ENCODE results near the gene VIT. TPM values are rescaled to one million over a fixed set of nuclear protein-coding genes. Genes with fewer than 3 reads are reported as not detected.

VIT gene
- total and polyA plus RNA-seq, 9 donors = 2.9 to 29.7 (median 19.4) TPM

- Histone ChIP-seq H3K27me3 (no peaks in the 10 kb centered on the region), H3K9me3 (no peaks in the 10 kb centered on the region), H3K36me3 (no peaks in the 10 kb centered on the region), H3K27ac (no peak overlapping the region), H3K4me1 (ENCODE audit: insufficient read depth) (no peaks in the 10 kb centered on the region), H3K4me3 (no peak overlapping the region)
- WGBS, 3 donors = 91 to 94% (median 94%) methylated on average over 11 of the region's 11 CpGs
- intact Hi-C loops (cut with DNase I) = no loop called here
- no peak for DNase-seq
- TF ChIP-seq POLR2A (IDR thresholded peaks at IDR 0.05) (no peak), CTCF (IDR thresholded peaks at IDR 0.05) (no peak), EP300 (IDR thresholded peaks at IDR 0.05) (no peak)
Observed at GRCh38 chr2:36800381-36800780, 103.9 kb downstream of the VIT start.

DNA sequence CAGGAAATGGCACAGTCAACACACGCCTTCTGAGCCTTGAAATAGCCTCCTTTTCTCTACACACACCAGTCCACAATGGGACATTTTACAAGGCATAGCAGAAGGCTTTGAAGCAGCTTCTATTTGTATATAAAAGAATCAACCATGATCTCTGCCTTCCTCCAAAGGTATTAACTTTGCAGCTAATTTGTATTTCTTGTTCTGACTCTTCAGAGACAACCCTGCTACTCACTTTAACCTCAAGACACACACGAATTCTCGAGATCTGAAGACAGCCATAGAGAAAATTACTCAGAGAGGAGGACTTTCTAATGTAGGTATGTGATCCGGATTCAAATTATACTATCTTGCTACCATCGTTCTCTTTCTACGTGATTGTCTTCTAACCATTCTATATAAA is 104.6 kb downstream of the VIT start:
- no peaks in the 10 kb centered on the region for H3K9me3 ChIP-seq
- WGBS, 3 donors = 93 to 95% (median 95%) methylated on average over 6 of the region's 6 CpGs
- no peaks in the 10 kb centered on the region for H3K36me3 ChIP-seq
- H3K27me3 ChIP-seq = no peaks in the 10 kb centered on the region
- H3K4me3 ChIP-seq = no peak overlapping the region
- intact Hi-C loops (cut with DNase I) = no loop called here
- no peak for TF ChIP-seq POLR2A (IDR thresholded peaks at IDR 0.05)
- no peak for TF ChIP-seq CTCF (IDR thresholded peaks at IDR 0.05)
- TF ChIP-seq EP300 (IDR thresholded peaks at IDR 0.05) = no peak
- DNase-seq = no peak
- no peaks in the 10 kb centered on the region for H3K4me1 ChIP-seq (ENCODE audit: insufficient read depth)
- H3K27ac ChIP-seq = no peak overlapping the region

DNA sequence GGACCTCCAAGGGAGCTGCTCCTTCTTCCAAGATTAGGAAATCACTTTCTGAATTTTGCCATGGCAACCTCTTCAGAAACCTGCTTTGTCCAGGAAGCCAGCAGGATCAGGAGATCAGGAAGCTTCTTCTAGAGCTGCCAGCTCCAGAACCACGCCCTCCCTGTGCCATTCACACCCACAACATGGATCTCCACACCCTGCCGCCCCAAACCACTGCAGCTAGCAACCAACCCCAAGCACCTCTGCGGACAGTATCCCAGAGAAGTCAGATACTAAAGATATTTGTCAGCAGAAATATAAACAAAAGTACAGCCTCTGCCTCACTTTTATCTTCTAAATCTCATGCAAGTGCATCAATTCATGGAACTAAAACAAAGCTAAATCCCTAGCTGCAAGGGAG is 106.4 kb downstream of the VIT start:
- intact Hi-C loops (cut with DNase I) = no loop called here
- Histone ChIP-seq H3K4me1 (ENCODE audit: insufficient read depth) (no peaks in the 10 kb centered on the region), H3K4me3 (no peak overlapping the region), H3K27ac (no peak overlapping the region), H3K27me3 (no peaks in the 10 kb centered on the region), H3K9me3 (no peaks in the 10 kb centered on the region), H3K36me3 (no peaks in the 10 kb centered on the region)
- 91 to 96% (median 94%) methylated on average over 3 of the region's 3 CpGs for WGBS, 3 donors
- TF ChIP-seq POLR2A (IDR thresholded peaks at IDR 0.05) = no peak
- TF ChIP-seq EP300 (IDR thresholded peaks at IDR 0.05) = no peak
- no peak for TF ChIP-seq CTCF (IDR thresholded peaks at IDR 0.05)
- no peak for DNase-seq

GRCh38 chr2:36805635-36806224 is 109.2 kb downstream of the VIT start:
- H3K27ac ChIP-seq = no peak overlapping the region
- DNase-seq = no peak
- WGBS, 3 donors = 84 to 88% (median 87%) methylated on average over 11 of the region's 11 CpGs
- H3K4me3 ChIP-seq = no peak overlapping the region
- TF ChIP-seq CTCF (IDR thresholded peaks at IDR 0.05) = no peak
- no peak for TF ChIP-seq POLR2A (IDR thresholded peaks at IDR 0.05)
- TF ChIP-seq EP300 (IDR thresholded peaks at IDR 0.05) = no peak
- H3K27me3 ChIP-seq = no peaks in the 10 kb centered on the region
- H3K36me3 ChIP-seq = no peaks in the 10 kb centered on the region
- no peaks in the 10 kb centered on the region for H3K4me1 ChIP-seq (ENCODE audit: insufficient read depth)
- no peaks in the 10 kb centered on the region for H3K9me3 ChIP-seq
- intact Hi-C loops (cut with DNase I) = no loop called here
